ENCODE measurements around the gene ITIH5. TPM values are rescaled to one million over a fixed set of nuclear protein-coding genes. Genes with fewer than 3 reads are reported as not detected.
"Not testable (repeated sequence)": the region's sequence is repeated elsewhere in the genome, so short reads cannot be mapped to it uniquely, and the experiment has no call there.

Gene ITIH5
- total RNA-seq, 1 experiment from 2014 or later = 5.2 TPM

GRCh38 chr10:7665767-7666166, 999 bp downstream of the ITIH5 start:
- Mint-ChIP-seq H3K4me1 (ENCODE audit: low read depth, unreplicated experiment) (peaks cover 8% of the 10 kb centered on the region), H3K36me3 (ENCODE audit: insufficient read depth, unreplicated experiment) (peaks cover 14% of the 10 kb centered on the region), H3K4me3 (ENCODE audit: low read depth, unreplicated experiment) (peak overlapping the region; percentile 66), H3K9me3 (ENCODE audit: low read depth, unreplicated experiment) (no peaks in the 10 kb centered on the region), H3K27me3 (ENCODE audit: unreplicated experiment) (peaks cover 46% of the 10 kb centered on the region), H3K27ac (ENCODE audit: unreplicated experiment) (no peak overlapping the region)
- TF ChIP-seq CTCF (IDR thresholded peaks at IDR 0.05; ENCODE audit: unreplicated experiment) = no peak
- BruUV-seq (replicated peaks) = no TSS peak
- CTCF ChIA-PET = no interaction called here
- intact Hi-C loops (cut with micrococcal nuclease; ENCODE audit: unreplicated experiment) = no loop called here
- DNase-seq = no peak

- no TSS peak for BruUV-seq (replicated peaks)
- no peak for TF ChIP-seq CTCF (IDR thresholded peaks at IDR 0.05; ENCODE audit: unreplicated experiment)
- no peak overlapping the region for H3K27ac Mint-ChIP-seq (ENCODE audit: unreplicated experiment)
- H3K9me3 Mint-ChIP-seq (ENCODE audit: low read depth, unreplicated experiment) = no peaks in the 10 kb centered on the region
- H3K4me1 Mint-ChIP-seq (ENCODE audit: low read depth, unreplicated experiment) = peaks cover 16% of the 10 kb centered on the region
- peaks cover 14% of the 10 kb centered on the region for H3K36me3 Mint-ChIP-seq (ENCODE audit: insufficient read depth, unreplicated experiment)
- CTCF ChIA-PET = no interaction called here
- H3K4me3 Mint-ChIP-seq (ENCODE audit: low read depth, unreplicated experiment) = no peak overlapping the region
- intact Hi-C loops (cut with micrococcal nuclease; ENCODE audit: unreplicated experiment) = no loop called here
- no peak for DNase-seq
- peaks cover 36% of the 10 kb centered on the region for H3K27me3 Mint-ChIP-seq (ENCODE audit: unreplicated experiment)
These were observed 2.1 kb downstream of the ITIH5 start for GRCh38 chr10:7664707-7665106.

GRCh38 chr10:7662522-7662921, 4.2 kb downstream of the ITIH5 start:
- no TSS peak for BruUV-seq (replicated peaks)
- no peak for DNase-seq
- no peak overlapping the region for H3K4me3 Mint-ChIP-seq (ENCODE audit: low read depth, unreplicated experiment)
- no peak for TF ChIP-seq CTCF (IDR thresholded peaks at IDR 0.05; ENCODE audit: unreplicated experiment)
- no peaks in the 10 kb centered on the region for H3K9me3 Mint-ChIP-seq (ENCODE audit: low read depth, unreplicated experiment)
- H3K36me3 Mint-ChIP-seq (ENCODE audit: insufficient read depth, unreplicated experiment) = peaks cover 9% of the 10 kb centered on the region
- CTCF ChIA-PET = no interaction called here
- intact Hi-C loops (cut with micrococcal nuclease; ENCODE audit: unreplicated experiment) = no loop called here
- H3K27ac Mint-ChIP-seq (ENCODE audit: unreplicated experiment) = no peak overlapping the region
- H3K4me1 Mint-ChIP-seq (ENCODE audit: low read depth, unreplicated experiment) = peaks cover 11% of the 10 kb centered on the region
- peaks cover 20% of the 10 kb centered on the region for H3K27me3 Mint-ChIP-seq (ENCODE audit: unreplicated experiment)

GRCh38 chr10:7659560-7659959, 7.2 kb downstream of the ITIH5 start:
- Mint-ChIP-seq H3K4me3 (ENCODE audit: low read depth, unreplicated experiment) (no peak overlapping the region), H3K27ac (ENCODE audit: unreplicated experiment) (no peak overlapping the region), H3K27me3 (ENCODE audit: unreplicated experiment) (no peaks in the 10 kb centered on the region), H3K4me1 (ENCODE audit: low read depth, unreplicated experiment) (peaks cover 11% of the 10 kb centered on the region), H3K9me3 (ENCODE audit: low read depth, unreplicated experiment) (no peaks in the 10 kb centered on the region), H3K36me3 (ENCODE audit: insufficient read depth, unreplicated experiment) (no peaks in the 10 kb centered on the region)
- intact Hi-C loops (cut with micrococcal nuclease; ENCODE audit: unreplicated experiment) = no loop called here
- DNase-seq = no peak
- CTCF ChIA-PET = no interaction called here
- no peak for TF ChIP-seq CTCF (IDR thresholded peaks at IDR 0.05; ENCODE audit: unreplicated experiment)
- BruUV-seq (replicated peaks) = no TSS peak

- DNase-seq = no peak
- H3K27ac Mint-ChIP-seq (ENCODE audit: unreplicated experiment) = no peak overlapping the region
- CTCF ChIA-PET = no interaction called here
- intact Hi-C loops (cut with micrococcal nuclease; ENCODE audit: unreplicated experiment) = no loop called here
- H3K27me3 Mint-ChIP-seq (ENCODE audit: unreplicated experiment) = no peaks in the 10 kb centered on the region
- no peak for TF ChIP-seq CTCF (IDR thresholded peaks at IDR 0.05; ENCODE audit: unreplicated experiment)
- H3K9me3 Mint-ChIP-seq (ENCODE audit: low read depth, unreplicated experiment) = no peaks in the 10 kb centered on the region
- no peaks in the 10 kb centered on the region for H3K36me3 Mint-ChIP-seq (ENCODE audit: insufficient read depth, unreplicated experiment)
- peaks cover 14% of the 10 kb centered on the region for H3K4me1 Mint-ChIP-seq (ENCODE audit: low read depth, unreplicated experiment)
- no peak overlapping the region for H3K4me3 Mint-ChIP-seq (ENCODE audit: low read depth, unreplicated experiment)
- BruUV-seq (replicated peaks) = no TSS peak
These were observed 9.2 kb downstream of the ITIH5 start for GRCh38 chr10:7657552-7657951.

- BruUV-seq (replicated peaks); H3K4me3 Mint-ChIP-seq (ENCODE audit: low read depth, unreplicated experiment): not testable (repeated sequence)
These were observed 9.7 kb downstream of the ITIH5 start for GRCh38 chr10:7657079-7657478.

More at GRCh38 chr10:7657079-7657478, 9.7 kb downstream of the ITIH5 start:
- peaks cover 17% of the 10 kb centered on the region for H3K4me1 Mint-ChIP-seq (ENCODE audit: low read depth, unreplicated experiment)
- H3K9me3 Mint-ChIP-seq (ENCODE audit: low read depth, unreplicated experiment); intact Hi-C loops (cut with micrococcal nuclease; ENCODE audit: unreplicated experiment); H3K27me3 Mint-ChIP-seq (ENCODE audit: unreplicated experiment); H3K36me3 Mint-ChIP-seq (ENCODE audit: insufficient read depth, unreplicated experiment); CTCF ChIA-PET; DNase-seq; H3K27ac Mint-ChIP-seq (ENCODE audit: unreplicated experiment): not testable (repeated sequence)
